GM19438 (cell line): ENCODE results near the gene KMT2A.
"Not testable (repeated sequence)": the region's sequence is repeated elsewhere in the genome, so short reads cannot be mapped to it uniquely, and the experiment has no call there.

Experiments used
- ATAC-seq: cut with Tn5 transposase; IDR thresholded peaks from one replicate; pipeline ENCODE4 v1.9.1; 2021; ENCODE audit warnings: low read depth; ENCODE audit not compliant: unreplicated experiment

The KMT2A gene

DNA sequence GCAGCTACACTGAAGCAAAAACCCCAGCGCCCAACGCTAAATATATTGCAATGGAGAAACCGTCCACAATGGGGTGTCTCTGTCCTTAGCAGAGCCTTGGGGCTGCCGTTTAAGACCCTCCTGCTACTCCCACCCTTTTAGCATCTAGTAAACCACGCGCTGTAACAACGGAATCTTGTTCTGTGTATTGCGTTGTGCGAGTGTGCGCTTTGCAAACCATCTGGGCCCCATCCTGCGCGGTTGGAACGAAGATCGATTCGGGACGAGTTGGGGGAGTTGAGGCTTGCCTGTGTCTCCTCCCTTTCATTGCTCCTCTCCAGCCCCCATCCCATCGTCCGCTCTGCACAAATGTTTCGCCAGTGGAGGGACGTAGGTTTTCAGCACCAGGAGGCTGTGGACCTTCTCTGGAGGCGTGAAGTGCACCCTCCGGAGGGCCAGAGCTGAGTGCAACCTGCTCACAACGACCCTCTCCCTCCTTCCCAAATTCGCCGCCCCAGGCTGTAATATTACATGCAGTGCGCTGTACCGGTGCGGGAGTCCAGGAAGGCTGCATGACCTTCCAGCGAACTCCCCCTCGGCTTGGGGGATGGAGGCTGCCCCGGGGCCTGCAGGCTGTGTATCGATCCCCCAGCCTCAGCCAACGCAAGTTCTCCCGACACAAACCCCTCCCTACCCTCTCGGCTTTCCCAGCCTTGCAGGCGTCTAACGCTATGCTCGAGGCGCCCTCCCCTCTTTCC, 1.6 kb upstream of the KMT2A start:
- ATAC-seq, result no peak

DNA sequence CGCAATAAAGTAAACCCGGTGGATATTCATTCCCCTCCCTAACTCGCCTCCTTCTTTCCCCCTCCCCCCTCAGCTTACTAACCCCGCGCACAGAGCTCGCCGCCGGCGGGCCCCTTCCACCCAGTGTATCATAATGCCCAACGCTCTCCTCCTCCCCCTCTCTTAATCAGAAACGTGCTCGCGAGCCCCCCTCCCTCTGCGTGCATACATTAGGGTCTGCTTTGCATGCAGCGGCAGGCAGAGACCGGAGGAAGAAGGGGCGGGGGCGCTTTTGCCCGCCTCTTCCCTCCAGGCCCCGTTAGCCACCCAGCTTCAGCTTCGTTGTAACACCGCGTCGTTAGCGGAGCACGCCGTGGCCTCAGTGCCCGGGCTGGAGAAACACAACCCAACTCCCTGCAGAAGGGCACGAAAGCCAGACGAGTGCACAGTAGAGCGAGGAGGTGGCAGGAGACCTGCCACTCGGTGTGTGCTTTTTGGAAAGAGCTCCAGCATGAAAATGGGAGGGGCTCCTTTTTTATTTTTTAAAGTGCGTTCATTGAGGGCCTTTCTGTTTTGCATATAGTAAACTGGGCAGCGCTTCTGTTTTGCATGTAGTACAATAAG, 901 bp upstream of the KMT2A start:
- peak; percentile 30 for ATAC-seq

DNA sequence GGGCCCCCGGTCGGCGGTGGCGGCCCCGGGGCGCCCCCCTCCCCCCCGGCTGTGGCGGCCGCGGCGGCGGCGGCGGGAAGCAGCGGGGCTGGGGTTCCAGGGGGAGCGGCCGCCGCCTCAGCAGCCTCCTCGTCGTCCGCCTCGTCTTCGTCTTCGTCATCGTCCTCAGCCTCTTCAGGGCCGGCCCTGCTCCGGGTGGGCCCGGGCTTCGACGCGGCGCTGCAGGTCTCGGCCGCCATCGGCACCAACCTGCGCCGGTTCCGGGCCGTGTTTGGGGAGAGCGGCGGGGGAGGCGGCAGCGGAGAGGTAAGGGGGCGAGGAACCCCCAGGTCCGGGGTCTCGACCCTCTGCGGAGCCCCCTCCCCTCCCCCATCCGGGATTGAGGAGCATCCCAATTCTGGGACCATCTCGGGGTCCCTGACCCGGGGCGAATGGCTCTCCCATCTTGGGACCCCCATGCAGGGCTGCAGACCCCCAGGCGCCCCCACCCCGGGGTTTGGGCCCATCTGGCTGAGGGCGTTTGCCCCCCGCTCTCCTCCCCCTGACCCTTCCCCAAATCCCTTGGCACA, 431 bp downstream of the KMT2A start:
- peak; percentile 14 for ATAC-seq

DNA sequence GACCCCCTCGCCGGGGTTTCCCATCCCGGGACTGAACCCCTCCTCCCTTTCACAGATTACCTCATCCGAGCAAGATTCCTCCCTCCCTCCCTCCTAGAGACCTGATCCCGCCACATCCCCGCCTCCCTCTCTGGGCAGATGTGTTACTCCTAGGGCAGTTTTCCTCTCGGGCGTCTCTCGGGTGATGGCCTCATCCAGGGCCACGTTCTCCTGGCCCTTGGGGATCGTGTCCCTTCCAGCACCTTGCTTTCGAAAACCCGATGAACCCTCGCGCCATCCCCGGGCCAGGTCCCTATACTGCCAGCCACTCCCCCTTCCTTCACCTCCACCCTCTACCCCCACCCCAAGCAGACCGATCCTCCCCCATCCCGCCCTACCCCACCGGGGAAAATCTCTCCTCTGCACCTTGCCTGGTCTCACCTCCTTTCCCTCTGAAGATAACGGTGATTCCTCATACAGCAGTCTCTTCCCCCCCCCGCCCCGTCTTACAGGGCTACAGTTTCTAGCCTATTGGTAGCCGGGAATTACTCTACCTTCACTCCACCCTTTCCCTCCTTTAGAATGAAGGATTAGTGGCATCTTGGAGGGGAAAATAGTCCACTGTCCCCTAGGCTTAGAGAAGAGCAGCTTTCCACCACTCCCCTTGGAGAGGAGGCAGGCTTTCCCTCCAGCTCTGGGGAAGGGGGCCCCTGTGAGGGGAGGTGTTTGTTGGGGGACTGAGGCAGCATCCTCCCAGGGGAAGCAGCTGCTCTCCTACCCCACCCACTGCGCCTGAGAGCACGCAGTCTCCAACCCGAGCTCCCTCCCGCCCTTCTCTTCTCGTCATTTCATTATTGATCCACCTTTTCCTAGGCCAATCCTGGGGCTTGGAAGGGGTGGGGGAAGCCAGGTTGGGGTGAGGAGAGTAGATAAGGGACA, 1.2 kb downstream of the KMT2A start:
- ATAC-seq, result no peak

DNA sequence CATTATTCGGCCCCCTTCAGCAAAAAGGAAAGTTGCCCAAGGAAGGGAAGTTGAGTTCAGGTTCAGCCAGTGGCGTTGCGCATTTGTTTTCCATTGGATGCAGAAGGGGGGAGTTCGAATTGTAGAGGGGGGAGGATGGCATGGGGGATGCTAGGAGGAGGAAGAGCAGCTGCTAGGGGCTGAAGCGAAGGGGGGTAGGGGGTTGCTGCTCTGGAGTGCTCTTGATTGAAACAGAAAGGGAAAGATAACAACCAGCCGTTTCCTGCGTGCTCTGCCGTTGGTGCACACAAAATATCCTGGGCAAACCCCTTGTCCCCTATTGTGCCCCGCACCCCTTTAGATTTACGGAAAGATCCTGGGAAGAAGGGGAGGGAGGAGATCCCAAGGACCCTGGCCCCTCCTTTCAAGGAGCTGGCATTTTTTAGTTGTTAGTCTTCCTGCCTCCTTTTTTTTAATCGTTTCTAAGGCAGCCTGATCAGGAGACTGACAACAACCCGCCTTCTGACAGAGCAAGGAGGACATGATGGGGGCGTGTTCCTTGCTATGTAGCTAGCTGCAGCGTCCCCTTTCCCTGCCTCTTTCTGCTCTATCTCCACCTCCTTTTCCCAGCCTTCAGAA, 2.1 kb downstream of the KMT2A start:
- ATAC-seq, result no peak

DNA sequence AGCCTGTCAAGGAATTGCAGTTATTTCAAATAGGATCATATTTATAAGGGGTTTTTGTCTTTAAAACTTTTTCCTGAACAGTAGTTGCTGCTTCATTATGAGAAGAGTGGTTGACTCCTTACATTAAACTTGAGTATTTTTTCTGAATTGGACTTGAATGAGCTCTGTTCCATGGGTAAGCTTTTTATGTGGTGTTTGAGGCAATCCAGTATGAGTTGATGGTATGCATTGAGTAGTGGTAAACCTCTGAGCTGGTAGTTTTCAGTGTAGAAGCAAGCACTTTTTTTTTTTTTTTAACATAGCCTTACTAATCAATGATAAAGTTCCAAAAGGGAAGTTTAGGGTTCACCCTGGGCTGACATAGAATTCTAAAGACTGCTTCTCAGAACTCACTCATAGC, 3.4 kb downstream of the KMT2A start:
- no peak for ATAC-seq

DNA sequence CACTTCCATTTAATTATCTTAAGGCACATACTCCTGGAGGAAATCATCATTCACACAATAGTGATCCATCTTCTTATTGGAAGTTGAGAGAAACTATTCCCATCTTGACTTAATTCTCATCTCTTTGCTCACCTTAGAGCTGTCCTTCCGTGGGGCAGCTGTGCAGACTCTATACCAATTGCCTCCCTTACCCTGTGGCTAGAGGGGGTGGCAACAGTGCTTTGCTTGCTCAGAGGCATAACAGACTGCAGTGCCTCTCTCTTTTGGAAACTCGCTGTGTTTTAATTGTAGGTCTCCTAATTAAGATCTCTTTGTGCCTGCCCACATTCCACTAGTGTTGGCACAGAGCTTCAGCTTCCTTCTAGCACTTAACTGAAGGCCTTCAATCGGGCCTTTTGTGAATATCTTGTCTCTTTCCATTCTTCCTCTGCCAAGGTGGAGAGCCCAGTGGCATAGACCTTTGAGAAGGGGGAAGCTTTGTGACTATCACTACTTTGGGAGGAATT, 5.5 kb downstream of the KMT2A start:
- no peak for ATAC-seq

DNA sequence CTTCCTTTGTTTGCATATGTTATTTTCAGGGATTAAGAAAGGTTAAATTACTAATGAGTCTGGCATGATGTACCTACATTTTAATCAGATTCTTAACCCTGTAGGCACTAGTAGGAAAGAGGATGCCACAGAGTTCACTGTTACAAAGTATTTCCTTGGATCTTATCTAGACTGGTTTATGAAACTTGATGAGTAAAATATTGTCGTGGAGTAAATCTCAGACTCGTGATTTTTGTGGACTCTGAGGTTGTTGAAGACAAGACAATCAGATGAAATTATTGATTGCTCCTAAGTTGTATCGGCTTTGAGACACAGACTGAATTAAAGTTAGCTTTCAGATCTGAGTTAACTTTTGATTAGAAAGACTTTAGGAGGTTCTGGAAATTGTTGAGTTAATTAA, 6.0 kb downstream of the KMT2A start:
- ATAC-seq, result no peak

DNA sequence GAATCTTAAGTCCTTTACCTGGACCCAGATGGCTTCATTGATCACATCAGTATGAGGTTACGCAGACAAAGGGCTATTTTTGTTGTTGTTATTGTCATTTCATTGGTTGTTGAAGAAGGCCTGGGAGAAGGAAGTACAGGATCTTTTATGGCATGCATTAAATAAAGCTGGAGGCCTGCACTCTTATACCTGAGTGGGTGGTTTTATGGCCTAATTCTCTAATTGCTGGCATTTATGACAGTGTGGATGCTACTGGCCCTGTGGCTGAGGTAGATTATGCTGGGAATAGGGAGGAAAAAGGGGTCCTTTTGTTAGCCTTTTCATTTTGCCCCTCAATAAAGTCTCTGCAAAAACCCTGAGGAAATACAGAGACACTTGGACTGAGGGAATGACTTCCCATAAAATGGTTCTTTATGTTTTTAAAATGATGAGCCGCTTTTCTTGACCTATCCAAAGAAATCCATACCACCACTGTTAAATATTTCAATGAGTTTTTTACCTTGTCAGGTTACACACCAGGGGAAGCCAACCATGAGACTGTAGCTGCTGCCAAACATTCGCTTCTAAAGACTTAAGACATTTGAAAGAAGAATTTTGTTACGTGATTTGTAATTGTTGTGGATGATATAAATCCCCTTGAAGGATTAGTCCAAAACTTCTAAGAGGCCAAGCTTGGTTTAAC, 6.8 kb downstream of the KMT2A start:
- no peak for ATAC-seq

DNA sequence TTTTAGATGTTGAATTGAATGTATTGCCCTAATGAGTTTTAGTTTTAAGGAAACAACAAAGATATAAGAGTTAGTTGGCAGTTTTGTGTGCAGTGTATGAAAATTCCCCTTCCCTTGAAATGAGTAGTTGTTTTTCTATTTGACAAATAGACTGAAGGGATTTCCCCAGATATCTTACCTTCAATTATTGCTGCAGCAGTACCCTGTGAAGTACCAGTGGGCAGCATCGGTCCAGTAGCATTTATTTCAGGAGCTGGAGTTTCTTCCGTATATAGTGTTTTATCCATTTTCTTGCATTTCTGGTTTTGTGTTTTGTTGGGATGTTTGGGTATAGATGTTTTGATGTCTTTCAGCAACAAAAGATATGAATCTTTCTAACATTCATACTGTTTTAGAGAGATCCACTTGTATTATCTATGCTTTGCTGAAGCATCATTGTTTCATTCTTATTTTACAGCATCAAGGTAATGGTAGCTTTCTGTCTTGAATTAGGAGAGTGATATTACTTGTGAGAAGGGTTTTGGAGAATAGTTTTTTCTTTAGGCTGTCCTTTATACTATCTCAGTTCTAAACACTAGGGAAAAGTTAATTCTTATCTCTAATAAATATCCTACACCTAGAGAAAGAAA, 7.4 kb downstream of the KMT2A start:
- ATAC-seq, result no peak

DNA sequence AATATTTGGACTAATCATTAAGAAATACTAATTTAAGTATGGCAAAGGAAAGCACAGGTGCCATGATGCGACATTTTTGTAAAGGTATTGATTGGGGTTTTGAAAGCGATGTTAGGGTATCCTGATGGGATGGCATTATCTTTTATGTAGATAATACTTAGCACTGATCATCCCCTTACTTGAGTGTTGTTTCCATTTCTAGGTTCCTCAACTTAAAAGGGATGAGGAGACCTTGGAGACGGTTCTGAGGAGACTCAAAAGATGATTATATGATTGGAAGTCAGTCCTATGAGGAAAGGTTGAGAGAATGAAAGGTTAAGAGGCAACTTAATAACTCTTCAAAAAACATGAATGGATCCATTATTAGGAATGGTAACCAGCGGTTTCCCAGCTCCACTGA, 11.1 kb downstream of the KMT2A start:
- no peak for ATAC-seq

DNA sequence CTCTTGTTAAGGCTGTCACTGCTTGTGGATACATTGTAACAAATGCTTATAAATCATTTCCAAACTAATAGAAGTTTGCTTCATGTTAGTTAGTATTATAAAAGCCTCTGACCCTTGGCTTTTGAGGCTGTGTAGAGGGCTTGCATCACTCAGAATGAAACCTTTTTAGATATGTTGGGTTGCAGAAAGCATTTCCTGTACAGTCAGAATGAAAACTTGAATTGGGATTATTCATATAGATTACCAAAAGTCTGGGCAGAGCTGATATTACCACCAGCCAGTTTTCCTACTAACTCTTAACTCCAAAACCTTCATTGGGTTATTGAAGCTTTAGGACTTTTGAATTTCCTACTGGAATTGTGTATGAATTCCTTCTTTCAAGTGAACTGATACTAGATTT, 12.0 kb downstream of the KMT2A start:
- ATAC-seq, result peak; percentile 88

DNA sequence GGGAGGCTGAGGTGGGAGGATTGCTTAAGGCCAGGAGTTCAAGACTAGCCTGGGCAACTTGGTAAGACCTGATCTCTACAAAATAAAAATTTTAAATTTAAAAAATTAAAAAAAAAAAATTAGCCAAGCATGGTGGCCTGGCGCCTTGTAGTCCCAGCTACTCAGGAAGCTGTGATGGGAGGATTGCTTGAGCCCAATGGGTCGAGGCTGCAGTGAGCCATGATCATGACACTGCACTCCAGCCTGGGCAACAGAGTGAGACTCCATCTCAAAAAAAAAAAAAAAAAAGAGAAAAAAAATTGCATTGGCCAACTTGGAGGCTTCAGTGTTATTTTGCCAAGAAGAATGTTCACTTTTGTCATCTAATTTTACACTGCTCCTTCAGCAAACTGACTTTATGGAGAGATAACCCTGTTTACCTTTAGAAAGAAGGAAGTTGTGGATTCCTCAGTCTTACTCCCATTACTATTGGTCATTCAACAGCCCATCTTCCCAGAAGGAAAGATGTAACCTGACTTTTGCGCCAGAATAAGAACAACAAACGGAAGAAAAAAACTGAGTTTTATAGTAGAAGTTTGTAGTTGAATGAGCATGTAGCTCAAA, 13.1 kb downstream of the KMT2A start:
- no peak for ATAC-seq

DNA sequence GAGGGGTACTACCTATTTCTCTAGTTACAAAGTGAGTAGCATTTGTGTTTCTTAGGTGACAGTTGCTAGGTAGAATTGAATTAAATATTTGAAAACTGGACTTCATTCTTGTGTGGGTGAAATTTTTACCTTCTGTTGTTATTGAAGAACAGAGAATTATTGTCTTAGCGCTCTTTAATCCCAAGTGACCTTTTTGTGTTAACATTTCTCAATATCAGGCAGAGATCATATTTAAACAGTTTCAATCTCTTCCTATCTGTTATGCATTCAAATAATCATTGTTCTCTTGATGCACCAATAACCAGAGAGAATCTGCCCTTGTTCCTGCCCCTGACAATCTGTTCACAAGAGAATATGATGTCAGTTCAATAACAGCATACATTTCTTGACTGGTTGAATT, 14.2 kb downstream of the KMT2A start:
- no peak for ATAC-seq

DNA sequence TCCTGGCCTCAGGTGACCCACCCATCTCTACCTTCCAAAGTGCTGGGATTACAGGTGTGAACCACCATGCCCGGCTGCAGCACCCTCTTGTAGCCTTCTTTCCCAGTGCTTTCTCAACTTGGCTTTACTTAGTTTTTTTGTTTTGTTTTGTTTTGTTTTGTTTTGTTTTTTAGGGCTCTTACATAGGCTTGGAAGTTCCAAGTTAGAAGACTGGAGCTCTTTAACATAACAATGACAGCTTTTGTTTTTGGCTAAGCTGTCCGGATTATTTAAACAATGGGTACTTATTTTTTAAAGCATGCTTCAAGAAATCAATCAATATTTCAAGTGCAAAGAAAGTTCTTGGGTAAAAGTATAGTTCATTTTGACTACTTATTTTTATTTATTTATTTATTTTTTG, 25.9 kb downstream of the KMT2A start:
- no peak for ATAC-seq

DNA sequence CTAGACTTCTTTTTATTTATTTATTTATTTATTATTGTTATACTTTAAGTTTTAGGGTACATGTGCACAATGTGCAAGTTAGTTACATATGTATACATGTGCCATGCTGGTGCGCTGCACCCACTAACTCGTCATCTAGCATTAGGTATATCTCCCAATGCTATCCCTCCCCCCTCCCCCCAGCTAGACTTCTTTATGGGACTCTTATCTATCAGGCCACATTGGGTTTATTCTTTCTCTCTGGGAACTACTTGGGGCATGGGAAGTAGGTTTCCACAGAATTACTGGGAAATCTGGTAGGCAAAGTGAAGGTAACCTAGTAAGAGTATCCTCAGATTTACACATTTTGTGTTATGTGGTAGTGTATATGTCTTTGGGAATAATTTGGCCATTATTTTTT, 32.7 kb downstream of the KMT2A start:
- ATAC-seq, result not testable (repeated sequence)

DNA sequence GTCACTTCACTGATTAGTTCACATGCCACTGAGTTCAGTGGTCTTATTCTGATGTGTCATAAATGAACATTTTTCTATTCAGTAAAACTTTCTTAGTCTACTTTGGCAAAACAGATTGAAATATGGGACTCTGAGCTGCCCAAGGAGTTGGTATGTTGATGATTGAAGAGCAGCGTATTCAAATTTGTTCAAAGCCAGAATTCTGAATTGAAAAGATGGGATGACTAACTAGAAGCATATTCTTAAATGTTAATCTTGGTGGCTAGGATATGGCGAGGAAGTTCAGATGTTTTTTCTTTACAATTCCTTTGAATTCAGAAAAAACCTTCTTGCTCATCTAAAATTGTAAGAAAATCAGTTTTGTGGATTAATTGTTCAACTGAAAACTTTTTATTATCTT, 34.7 kb downstream of the KMT2A start:
- ATAC-seq, result no peak

DNA sequence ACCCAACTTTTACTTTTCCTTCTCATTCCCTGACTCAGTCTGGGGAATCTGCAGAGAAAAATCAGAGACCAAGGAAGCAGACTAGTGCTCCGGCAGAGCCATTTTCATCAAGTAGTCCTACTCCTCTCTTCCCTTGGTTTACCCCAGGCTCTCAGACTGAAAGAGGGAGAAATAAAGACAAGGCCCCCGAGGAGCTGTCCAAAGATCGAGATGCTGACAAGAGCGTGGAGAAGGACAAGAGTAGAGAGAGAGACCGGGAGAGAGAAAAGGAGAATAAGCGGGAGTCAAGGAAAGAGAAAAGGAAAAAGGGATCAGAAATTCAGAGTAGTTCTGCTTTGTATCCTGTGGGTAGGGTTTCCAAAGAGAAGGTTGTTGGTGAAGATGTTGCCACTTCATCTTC, 37.2 kb downstream of the KMT2A start:
- no peak for ATAC-seq

DNA sequence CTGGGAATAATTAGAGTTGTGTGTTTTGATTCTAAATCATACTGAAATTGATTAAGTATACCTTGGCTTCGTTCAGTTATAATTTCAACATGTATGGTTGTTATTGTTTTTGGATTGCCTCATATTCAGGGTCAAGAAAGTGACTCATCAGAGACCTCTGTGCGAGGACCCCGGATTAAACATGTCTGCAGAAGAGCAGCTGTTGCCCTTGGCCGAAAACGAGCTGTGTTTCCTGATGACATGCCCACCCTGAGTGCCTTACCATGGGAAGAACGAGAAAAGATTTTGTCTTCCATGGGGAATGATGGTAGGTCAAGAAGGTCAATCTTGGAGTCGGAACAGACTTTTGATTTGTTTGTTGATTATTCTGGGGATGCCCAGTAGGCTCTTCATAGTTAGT, 40.4 kb downstream of the KMT2A start:
- ATAC-seq, result no peak
